ENCODE measurements around the gene TAAR5. TPM values are rescaled to one million over a fixed set of nuclear protein-coding genes. Genes with fewer than 3 reads are reported as not detected.

The TAAR5 gene
- total and polyA plus RNA-seq, 8 donors, result not detected

GRCh38 chr6:132624175-132624574 is 34.6 kb upstream of the TAAR5 start, which contains the start of gene TAAR2:
TSS of gene TAAR2 (minus strand) at chr6:132624275. CDS start at chr6:132624275, 0 bp downstream.
- no peak for DNase-seq
- Histone ChIP-seq H3K4me1 (no peaks in the 10 kb centered on the region), H3K36me3 (no peaks in the 10 kb centered on the region), H3K27ac (no peak within 1 kb of the TSS), H3K27me3 (no peaks in the 10 kb centered on the region), H3K4me3 (no peak within 1 kb of the TSS), H3K9me3 (peaks cover 0 to 10% (median 0%) of the 10 kb centered on the region in 4 donors)
- WGBS, 5 donors, result 83 to 97% (median 95%) methylated on average over 6 of the region's 6 CpGs
- intact Hi-C loops (cut with DNase I; ENCODE audit: low total_unique reads), result no loop called here
- TF ChIP-seq POLR2A (IDR thresholded peaks at IDR 0.05) (no peak), POLR2AphosphoS5 (IDR thresholded peaks at IDR 0.05) (no peak), CTCF (IDR thresholded peaks at IDR 0.05) (no peak), EP300 (IDR thresholded peaks at IDR 0.05) (no peak)

GRCh38 chr6:132623106-132623845 is 33.7 kb upstream of the TAAR5 start:
- peaks cover 0 to 6% (median 0%) of the 10 kb centered on the region in 4 donors for H3K9me3 ChIP-seq
- TF ChIP-seq CTCF (IDR thresholded peaks at IDR 0.05), result no peak
- TF ChIP-seq EP300 (IDR thresholded peaks at IDR 0.05), result no peak
- TF ChIP-seq POLR2AphosphoS5 (IDR thresholded peaks at IDR 0.05), result no peak
- TF ChIP-seq POLR2A (IDR thresholded peaks at IDR 0.05), result no peak
- WGBS, 5 donors, result 52 to 73% (median 61%) methylated on average over 6 of the region's 6 CpGs
- H3K4me3 ChIP-seq, result no peak overlapping the region
- H3K4me1 ChIP-seq, result no peaks in the 10 kb centered on the region
- intact Hi-C loops (cut with DNase I; ENCODE audit: low total_unique reads), result no loop called here
- H3K27me3 ChIP-seq, result no peaks in the 10 kb centered on the region
- H3K27ac ChIP-seq, result no peak overlapping the region
- no peak for DNase-seq
- no peaks in the 10 kb centered on the region for H3K36me3 ChIP-seq

- H3K4me3 ChIP-seq, result no peak overlapping the region
- no peak overlapping the region for H3K27ac ChIP-seq
- no peaks in the 10 kb centered on the region for H3K36me3 ChIP-seq
- intact Hi-C loops (cut with DNase I; ENCODE audit: low total_unique reads), result no loop called here
- H3K9me3 ChIP-seq, result no peaks in the 10 kb centered on the region
- no peaks in the 10 kb centered on the region for H3K27me3 ChIP-seq
- DNase-seq, result no peak
- no peaks in the 10 kb centered on the region for H3K4me1 ChIP-seq
- no peak for TF ChIP-seq POLR2AphosphoS5 (IDR thresholded peaks at IDR 0.05)
- no peak for TF ChIP-seq CTCF (IDR thresholded peaks at IDR 0.05)
- TF ChIP-seq EP300 (IDR thresholded peaks at IDR 0.05), result no peak
- TF ChIP-seq POLR2A (IDR thresholded peaks at IDR 0.05), result no peak
- 16 to 46% (median 34%) methylated on average over 1 of the region's 1 CpG for WGBS, 5 donors
Measured at GRCh38 chr6:132616677-132617076, 27.1 kb upstream of the TAAR5 start.

GRCh38 chr6:132614554-132614953 is 25.0 kb upstream of the TAAR5 start:
- TF ChIP-seq CTCF (IDR thresholded peaks at IDR 0.05) (no peak), POLR2A (IDR thresholded peaks at IDR 0.05) (no peak)
- intact Hi-C loops (cut with DNase I; ENCODE audit: low total_unique reads), result no loop called here
- H3K9me3 ChIP-seq, result no peaks in the 10 kb centered on the region
- no peaks in the 10 kb centered on the region for H3K36me3 ChIP-seq
- peak overlapping the region in 1 of 5 donors; percentile 56 for H3K27ac ChIP-seq
- H3K4me1 ChIP-seq, result no peaks in the 10 kb centered on the region
- DNase-seq, result no peak
- H3K27me3 ChIP-seq, result no peaks in the 10 kb centered on the region
- H3K4me3 ChIP-seq, result peak overlapping the region in 2 of 4 donors; percentile 17 to 33
- 47 to 68% (median 58%) methylated on average over 5 to 7 of the region's 7 CpGs for WGBS, 5 donors
